Testis (tissue), 2 donors: Measurements from ENCODE around the gene RGS5.

ENCODE experiments used
- CTCF ChIP-seq, 3 experiments: fragments of 450-650 bp in 2 of 3; fragments of 200-600 bp in 1 of 3; sonication (generic) in 1 of 3; IDR thresholded peaks; one replicate each; pipeline ENCODE4 v1.5.1; 2016 to 2019; ENCODE audit warnings: antibody characterized with exemption in 3 of 3, mild to moderate bottlenecking in 2 of 3, moderate library complexity in 1 of 3
- POLR2A ChIP-seq: fragments of 450-650 bp; IDR thresholded peaks from one replicate; pipeline ENCODE4 v1.6.1; 2017; ENCODE audit warnings: antibody characterized with exemption, mild to moderate bottlenecking, moderate library complexity

DNA sequence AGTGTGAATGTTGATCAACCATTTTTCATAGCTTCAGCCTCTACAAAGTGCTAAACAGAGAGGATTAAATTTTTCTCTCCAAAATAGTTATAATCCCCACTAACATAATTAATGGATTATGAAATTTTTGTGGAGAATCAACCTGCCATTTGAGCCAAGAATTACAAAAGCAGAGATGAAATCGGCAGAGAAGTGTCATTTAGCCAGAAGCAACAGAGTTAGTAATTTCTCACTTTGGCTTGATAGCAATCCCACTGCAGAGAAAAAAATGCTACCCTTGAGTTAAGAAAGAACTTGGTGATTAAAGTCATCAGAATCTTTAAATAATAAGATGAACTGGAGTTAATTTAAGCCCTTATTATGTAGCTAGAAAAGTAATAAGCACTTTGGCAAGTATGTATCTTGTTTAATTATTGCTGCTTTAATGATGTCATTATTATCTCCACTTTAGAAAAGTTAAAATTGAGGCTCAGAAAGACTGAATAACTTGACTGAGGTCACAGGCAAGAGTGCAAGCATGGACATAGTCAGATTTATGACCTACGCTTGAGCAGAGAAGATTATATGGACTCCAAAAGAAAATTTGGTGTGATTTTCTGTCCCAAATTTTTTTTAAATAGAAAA lies 96.2 kb downstream of the RGS5 start:
- TF ChIP-seq CTCF (IDR thresholded peaks at IDR 0.05) (no peak), POLR2A (no peak)
